ENCODE results near the gene OR4D6. TPM values are rescaled to one million over a fixed set of nuclear protein-coding genes. Genes with fewer than 3 reads are reported as not detected.

Gene OR4D6
- total RNA-seq: not detected
- not detected for polyA plus RNA-seq (ENCODE audit: insufficient read depth, low read depth, low replicate concordance)
- long read RNA-seq, donor 1: 0 reads
- long read RNA-seq, donor 2: 0 reads

GRCh38 chr11:59456661-59457060, at the start of gene OR4D6:
Gene OR4D6, plus strand, starts transcription at chr11:59456961. Its CDS starts 0 bp downstream, at chr11:59456961.
- no peaks in the 10 kb centered on the region for H3K9me3 ChIP-seq
- no peaks in the 10 kb centered on the region for H3K36me3 ChIP-seq (ENCODE audit: low read depth, missing control alignments)
- H3K4me3 ChIP-seq: no peak within 1 kb of the TSS
- WGBS, 2 donors: 89 to 90% methylated on average over 2 of the region's 2 CpGs
- no peaks in the 10 kb centered on the region for H3K4me1 ChIP-seq
- TF ChIP-seq CTCF (IDR thresholded peaks at IDR 0.05) (no peak), POLR2A (IDR thresholded peaks at IDR 0.05) (no peak)
- DNase-seq: no peak
- no peaks in the 10 kb centered on the region for H3K27me3 ChIP-seq
- no peak within 1 kb of the TSS for H3K27ac ChIP-seq
- intact Hi-C loops (cut with DNase I; ENCODE audit: low total_unique reads): no loop called here

GRCh38 chr11:59413646-59414045, 43.1 kb upstream of the OR4D6 start:
- no peaks in the 10 kb centered on the region for H3K9me3 ChIP-seq
- intact Hi-C loops (cut with DNase I; ENCODE audit: low total_unique reads): no loop called here
- no peaks in the 10 kb centered on the region for H3K27me3 ChIP-seq
- 76 to 82% methylated on average over 2 of the region's 2 CpGs for WGBS, 2 donors
- TF ChIP-seq CTCF (IDR thresholded peaks at IDR 0.05) (no peak), POLR2A (IDR thresholded peaks at IDR 0.05) (no peak)
- H3K4me3 ChIP-seq: no peak overlapping the region
- no peak for DNase-seq
- H3K27ac ChIP-seq: no peak overlapping the region
- H3K4me1 ChIP-seq: no peaks in the 10 kb centered on the region
- no peaks in the 10 kb centered on the region for H3K36me3 ChIP-seq (ENCODE audit: low read depth, missing control alignments)

- no peak overlapping the region for H3K4me3 ChIP-seq
- no peaks in the 10 kb centered on the region for H3K27me3 ChIP-seq
- no peaks in the 10 kb centered on the region for H3K36me3 ChIP-seq (ENCODE audit: low read depth, missing control alignments)
- TF ChIP-seq CTCF (IDR thresholded peaks at IDR 0.05) (no peak), POLR2A (IDR thresholded peaks at IDR 0.05) (no peak)
- no peak overlapping the region for H3K27ac ChIP-seq
- H3K9me3 ChIP-seq: no peaks in the 10 kb centered on the region
- DNase-seq: no peak
- intact Hi-C loops (cut with DNase I; ENCODE audit: low total_unique reads): no loop called here
- WGBS, 2 donors: 79 to 86% methylated on average over 1 of the region's 1 CpG
- no peaks in the 10 kb centered on the region for H3K4me1 ChIP-seq
Measured at GRCh38 chr11:59415111-59415510, 41.6 kb upstream of the OR4D6 start.

GRCh38 chr11:59416613-59417012, 40.1 kb upstream of the OR4D6 start:
- TF ChIP-seq POLR2A (IDR thresholded peaks at IDR 0.05) (no peak), CTCF (IDR thresholded peaks at IDR 0.05) (no peak)
- Histone ChIP-seq H3K36me3 (ENCODE audit: low read depth, missing control alignments) (no peaks in the 10 kb centered on the region), H3K4me3 (no peak overlapping the region), H3K9me3 (no peaks in the 10 kb centered on the region), H3K27ac (no peak overlapping the region), H3K27me3 (no peaks in the 10 kb centered on the region), H3K4me1 (no peaks in the 10 kb centered on the region)
- no peak for DNase-seq
- intact Hi-C loops (cut with DNase I; ENCODE audit: low total_unique reads): no loop called here
- 68 to 71% methylated on average over 5 of the region's 5 CpGs for WGBS, 2 donors

- no peak for DNase-seq
- no peak for TF ChIP-seq CTCF (IDR thresholded peaks at IDR 0.05)
- TF ChIP-seq POLR2A (IDR thresholded peaks at IDR 0.05): no peak
- Histone ChIP-seq H3K36me3 (ENCODE audit: low read depth, missing control alignments) (no peaks in the 10 kb centered on the region), H3K4me1 (no peaks in the 10 kb centered on the region), H3K9me3 (no peaks in the 10 kb centered on the region), H3K27ac (no peak overlapping the region), H3K4me3 (no peak overlapping the region), H3K27me3 (no peaks in the 10 kb centered on the region)
- intact Hi-C loops (cut with DNase I; ENCODE audit: low total_unique reads): no loop called here
- WGBS, 2 donors: 39 to 58% methylated on average over 5 of the region's 5 CpGs
Measured at GRCh38 chr11:59417023-59417422, 39.7 kb upstream of the OR4D6 start.
